ENCODE data around the gene USP28. TPM values are rescaled to one million over a fixed set of nuclear protein-coding genes. Genes with fewer than 3 reads are reported as not detected.
"Not testable (repeated sequence)": the region's sequence is repeated elsewhere in the genome, so short reads cannot be mapped to it uniquely, and the experiment has no call there.

Gene USP28
- polyA plus RNA-seq, 1 donor, result 99.1 TPM

DNA sequence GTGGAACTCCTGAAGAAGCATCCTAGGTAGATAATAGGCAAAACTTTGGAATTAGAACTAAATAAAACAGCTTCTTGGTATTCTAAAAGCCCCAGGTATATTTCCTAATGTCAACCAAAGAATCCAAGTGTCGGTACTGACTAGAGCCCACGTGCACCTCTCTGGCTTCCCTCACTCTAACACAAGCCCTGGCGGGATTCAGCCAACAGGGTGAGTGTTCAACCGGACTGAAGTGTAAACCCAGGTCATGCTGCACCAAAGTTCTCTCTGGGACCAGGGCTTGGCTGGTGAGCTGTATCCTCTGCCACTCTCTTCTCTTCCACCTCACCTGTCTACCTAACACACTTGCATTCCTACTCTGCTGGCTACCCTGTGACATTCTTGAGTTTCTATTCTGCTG is 40.1 kb downstream of the USP28 start:
- no peak for DNase-seq (ENCODE audit: low read depth)

DNA sequence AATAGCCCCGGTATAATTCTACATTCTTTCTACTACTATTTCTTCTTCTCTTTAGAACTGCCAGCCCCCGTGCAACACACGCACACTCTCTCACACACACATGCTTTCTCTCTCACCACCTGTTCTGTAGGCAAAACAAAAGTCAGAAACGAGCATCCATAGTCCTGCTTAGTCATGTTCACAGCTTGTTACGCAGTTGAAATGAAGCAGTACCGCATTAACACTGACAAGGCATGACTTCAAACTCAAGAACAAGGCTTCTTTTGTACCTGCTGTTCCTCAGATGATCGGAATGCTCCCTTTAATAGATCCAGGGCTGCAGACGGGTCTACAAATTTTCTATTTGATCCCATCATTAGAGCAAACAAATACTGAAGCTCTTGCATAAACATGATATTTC is 42.2 kb downstream of the USP28 start:
- DNase-seq (ENCODE audit: low read depth), result no peak

DNA sequence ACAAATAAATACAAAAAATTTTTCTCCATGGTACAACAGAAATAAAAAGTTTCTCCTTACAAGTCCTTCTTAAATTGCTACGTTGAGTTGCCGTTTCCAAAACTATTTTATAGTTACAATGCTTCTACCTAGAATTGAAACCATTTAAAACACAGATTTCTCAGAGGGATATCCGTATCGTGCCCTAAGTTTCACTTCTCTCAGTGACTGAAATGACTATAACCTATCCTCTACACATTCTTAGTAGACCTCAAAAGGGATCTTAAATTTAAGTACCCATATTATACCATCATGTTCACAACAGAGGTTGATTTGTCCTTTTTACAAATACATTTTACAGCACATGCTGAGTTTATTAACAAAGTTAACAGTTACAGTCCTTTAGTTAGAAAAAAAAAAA is 44.1 kb downstream of the USP28 start:
- DNase-seq (ENCODE audit: low read depth), result no peak

DNA sequence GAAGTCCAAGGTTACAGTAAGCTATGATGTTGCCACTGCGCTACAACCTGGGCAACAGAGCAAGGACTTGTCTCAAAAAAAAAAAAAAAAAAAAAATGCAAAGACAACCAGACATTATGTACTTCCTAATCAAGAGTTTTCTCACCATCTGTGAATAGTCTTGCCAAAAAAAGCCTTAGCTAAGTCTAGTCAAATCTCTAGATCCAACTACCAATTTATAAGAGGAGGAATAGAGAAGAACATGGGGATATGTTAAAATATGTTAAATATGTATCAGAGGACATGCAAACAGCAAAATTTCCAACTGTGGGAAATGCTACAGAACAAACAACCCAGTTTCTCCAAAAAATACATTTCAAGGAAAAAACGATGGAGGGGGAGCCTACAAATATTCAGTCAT is 45.6 kb downstream of the USP28 start:
- DNase-seq (ENCODE audit: low read depth), result no peak

DNA sequence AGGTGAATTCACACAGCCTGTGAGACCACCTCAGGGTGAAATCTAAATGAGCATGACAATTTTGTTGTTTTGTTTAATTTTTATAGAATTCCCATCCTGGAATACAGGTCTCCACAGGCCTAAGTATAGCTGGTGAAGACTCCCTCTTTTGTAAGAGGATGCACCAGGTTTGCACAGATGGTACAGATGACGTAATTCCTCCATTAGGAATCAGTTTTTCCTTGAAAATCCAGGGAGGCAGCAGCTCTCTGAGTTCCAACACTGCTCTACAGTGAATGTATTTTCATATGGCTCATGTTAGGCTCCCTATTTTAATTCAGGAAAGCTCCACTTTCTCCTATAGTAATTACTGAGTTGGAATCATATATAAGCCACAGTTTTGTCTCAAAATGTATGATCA is 47.2 kb downstream of the USP28 start:
- DNase-seq (ENCODE audit: low read depth), result no peak

DNA sequence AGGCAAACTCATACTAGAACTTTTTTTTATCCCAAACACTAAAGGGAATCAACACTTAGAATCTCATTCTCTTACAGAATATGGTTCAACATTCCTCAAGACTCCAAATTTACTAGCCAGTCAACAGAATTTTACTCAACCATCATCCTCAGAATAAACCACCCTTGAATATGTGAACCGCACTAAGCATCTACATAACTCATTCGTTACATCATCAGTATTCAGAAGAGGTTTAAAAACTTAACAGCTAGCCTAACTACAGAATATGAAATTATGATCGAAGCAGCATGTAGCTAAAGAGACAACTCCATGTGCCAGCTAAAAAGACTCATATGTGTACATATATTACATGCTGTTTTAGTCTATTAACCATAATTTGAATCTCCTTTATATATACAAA is 47.9 kb downstream of the USP28 start:
- no peak for DNase-seq (ENCODE audit: low read depth)

DNA sequence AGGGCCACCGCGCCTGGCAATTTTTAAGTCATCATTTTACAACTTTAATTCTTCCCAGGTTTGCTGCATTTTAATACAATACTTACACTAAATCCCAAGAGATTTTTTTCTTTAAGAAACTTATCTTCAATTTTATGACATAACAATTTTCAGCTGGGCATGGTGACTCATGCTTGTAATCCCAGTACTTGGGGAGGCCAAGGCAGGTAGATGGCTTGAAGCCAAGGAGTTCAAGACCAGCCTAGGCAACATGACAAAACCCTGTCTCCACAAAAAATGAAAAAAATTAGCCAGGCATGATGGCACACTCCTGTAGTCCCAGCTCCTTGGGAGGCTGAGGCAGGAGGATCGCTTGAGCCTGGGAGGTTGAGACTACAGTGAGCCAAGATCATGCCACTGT is 56.9 kb downstream of the USP28 start:
- DNase-seq (ENCODE audit: low read depth), result no peak

DNA sequence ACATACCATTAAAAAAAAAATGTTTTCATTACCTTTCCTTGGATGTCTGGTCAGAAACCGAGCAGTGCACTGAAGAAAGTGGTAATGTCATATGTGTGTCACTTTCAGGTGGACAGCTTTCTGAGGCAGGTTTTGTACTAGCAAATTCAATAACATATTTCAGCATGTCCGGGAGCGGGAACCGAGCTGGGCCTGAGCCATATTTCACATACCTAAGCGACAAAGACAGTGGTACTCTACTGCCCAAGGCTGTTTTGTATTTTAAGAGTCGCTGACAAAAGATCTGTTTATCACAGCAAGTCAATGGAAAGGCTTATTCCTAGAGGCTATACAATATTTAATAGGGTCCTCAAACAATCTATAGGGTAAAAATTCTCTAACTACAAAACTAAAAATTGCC is 57.7 kb downstream of the USP28 start:
- no peak for DNase-seq (ENCODE audit: low read depth)

DNA sequence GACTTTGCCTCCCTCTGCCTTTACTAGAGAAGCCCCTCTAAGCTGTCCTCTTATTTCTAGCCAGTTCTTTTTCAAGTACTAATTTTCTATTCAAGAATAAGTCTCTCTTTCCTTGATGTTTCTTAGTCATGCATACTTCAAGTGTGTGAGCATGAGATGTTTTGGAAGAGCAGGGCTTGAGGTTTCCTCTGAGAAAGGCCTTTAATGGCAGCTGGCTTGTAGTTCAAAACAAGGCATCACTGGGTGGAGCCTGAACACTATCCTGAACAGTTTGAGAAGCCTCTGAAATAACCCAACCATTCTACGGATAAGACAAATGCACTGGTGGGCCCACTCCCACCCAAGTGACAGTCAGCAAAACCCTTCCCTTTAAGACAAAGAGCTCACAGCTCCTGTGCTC is 58.2 kb downstream of the USP28 start:
- DNase-seq (ENCODE audit: low read depth), result no peak

DNA sequence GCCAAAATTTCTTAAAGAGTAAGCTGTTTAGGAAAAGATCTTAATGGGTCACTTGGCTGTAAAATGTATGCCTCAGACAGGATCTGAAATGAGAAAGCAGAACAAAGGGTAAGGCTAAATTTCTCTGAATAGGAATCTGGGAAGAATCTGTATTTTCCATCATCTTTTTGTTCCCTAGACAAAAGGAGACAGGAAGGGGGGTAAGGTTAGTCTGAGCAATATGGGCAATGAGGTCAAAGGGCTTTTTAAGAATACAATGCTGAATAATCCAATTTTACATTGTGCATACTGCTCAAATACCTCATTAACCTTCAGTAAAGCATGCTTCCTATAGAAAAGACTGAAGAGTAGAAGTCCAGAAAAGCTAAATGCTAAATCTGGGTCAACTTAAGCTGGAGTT is 61.2 kb downstream of the USP28 start:
- no peak for DNase-seq (ENCODE audit: low read depth)

DNA sequence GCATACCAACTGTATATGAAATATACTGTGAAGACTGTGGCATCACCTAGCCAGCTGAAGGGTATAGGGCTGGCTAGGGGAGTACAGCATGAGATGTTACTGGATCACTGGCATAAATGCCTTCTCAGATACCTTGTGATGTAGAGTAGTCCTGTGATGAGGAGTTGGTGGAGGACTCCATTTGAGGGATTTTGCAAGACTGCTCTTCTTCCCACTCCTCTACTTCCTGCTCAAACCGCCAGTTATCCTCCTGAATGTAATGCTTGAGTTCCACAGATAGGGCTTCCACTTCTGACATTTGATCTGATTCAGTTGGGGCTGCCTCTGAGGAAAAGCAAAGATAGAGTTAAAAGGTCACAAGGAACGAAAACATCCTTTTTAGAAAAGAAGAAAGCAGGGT is 66.4 kb downstream of the USP28 start:
- DNase-seq (ENCODE audit: low read depth), result no peak

DNA sequence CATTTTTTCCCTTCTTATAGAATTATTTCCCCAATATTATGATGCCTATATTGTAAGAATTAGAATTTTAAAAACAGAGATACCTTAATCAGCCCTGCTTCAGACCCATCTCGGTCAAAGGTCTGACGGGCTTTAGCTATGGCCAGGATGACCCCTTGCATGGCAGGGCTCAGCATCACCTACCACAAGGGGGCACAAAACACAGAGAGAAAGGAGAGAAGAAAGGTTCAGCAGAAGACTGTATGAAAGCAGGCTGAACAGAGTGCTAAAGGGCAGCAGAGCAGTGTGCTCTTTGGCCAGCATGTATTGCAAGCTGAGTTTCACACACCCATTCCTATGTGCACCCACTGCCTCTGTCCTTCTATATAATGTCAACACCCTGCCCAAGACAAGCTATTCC is 69.0 kb downstream of the USP28 start:
- DNase-seq (ENCODE audit: low read depth), result no peak

DNA sequence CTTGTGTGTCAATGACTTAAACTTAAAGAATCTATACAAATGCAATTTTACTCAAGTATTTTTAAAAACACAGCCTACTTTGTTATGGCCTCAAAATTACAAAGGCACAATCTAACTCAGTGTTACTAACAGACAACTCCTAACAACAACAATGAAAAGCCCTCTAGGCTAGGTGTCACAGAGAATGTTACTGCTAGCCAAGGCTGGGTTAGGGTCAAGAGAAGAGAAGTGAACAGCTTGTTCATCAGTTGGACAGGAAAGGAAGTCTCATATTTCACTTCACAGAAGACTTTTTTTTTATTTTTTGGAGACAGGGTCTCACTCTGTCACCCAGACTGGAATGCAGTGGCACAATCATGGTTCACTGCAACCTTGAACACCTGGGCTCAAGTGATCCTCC is 69.7 kb downstream of the USP28 start:
- DNase-seq (ENCODE audit: low read depth), result no peak

DNA sequence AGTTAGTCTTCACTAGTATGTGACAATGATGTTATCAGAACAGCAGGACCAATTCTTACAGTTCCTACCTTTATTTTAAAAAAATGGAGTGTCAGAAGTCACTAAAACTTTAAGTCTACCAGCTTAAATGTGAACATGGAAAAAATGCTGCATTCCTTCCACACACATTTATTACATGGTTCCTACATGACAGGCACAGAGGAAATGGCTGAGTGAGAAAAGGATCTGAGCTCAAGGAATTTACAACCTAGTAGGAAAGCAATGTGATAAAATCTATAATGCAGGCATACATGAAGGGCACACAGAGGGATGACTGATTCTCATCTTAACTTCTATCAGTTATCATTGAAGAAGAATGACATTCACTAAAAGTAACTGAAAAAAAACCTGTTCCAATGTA is 72.8 kb downstream of the USP28 start:
- no peak for DNase-seq (ENCODE audit: low read depth)

DNA sequence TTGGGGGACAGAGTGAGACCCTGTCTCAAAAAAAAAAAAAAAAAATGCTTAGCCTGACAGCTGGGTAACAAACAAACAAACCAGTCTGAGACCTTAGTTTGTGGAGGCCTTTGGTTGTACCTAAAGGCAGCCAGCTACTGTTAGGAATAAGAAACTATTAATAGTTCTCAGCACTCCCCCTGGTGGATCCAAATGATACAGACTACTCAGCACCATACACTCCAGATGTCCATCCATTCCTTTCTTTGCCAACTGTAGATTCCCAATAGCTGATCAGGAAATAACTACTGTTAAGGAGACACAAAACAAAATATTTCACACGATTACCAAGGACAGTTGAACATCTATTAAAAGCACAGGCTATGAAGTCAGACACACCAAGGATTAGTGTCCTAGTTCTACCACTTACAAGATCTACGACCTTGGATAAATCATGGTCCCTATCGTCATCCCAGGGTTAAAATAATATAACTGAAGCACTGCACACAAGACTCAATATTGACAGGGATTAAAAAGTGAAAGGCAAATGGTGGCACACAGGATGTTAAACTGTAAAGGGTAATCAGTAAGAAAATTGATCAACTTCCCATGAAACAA is 78.6 kb downstream of the USP28 start:
- DNase-seq (ENCODE audit: low read depth), result peak; percentile 8

DNA sequence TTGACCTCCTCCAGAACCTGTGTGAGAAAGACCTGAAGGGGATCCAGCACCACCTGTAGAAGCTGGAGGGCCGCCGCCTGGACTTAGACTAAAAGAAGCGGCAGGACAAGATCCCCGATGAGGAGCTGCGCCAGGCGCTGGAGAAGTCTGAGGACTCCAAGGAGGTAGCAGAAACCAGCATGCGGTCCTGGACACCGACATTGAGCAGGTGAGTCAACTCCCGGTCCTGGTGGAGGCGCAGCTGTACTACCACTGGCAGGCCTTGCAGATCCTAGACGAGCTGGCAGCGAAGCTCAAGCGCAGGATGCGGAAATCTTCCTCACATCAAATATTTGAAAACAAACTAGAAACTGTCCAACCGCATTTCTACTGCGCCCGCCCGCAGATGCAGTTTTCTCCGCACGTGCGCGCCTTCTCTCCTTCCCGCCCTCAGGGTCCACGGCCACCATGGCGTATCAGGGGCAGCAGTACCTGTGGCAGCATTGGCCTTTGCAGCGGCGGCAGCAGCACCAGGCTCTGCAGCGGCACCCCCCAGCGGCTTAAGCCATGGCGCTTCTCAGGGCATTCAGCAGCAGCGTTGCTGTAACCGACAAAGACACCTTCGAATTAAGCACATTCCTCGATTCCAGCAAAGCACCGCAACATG is 85.6 kb downstream of the USP28 start:
- no peak for DNase-seq (ENCODE audit: low read depth)

DNA sequence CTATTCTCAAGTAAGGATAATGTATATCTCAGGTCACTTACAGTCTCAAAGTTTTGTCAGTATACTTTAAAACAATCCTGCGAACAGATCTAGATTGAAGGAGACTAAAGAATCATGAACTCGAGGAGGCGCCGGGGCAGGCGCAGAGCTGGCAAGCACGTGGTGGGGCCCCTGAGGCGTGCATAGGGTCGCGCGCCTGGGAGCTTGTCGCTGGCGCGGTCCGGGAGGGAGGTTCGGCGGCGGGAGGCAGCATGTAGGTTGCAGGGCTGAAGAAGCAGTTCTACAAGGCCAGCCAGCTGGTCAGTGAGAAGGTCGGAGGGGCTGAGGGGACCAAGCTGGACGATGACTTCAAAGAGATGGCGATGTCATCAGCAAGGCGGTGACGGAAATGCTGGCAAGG is 86.4 kb downstream of the USP28 start:
- DNase-seq (ENCODE audit: low read depth), result not testable (repeated sequence)

DNA sequence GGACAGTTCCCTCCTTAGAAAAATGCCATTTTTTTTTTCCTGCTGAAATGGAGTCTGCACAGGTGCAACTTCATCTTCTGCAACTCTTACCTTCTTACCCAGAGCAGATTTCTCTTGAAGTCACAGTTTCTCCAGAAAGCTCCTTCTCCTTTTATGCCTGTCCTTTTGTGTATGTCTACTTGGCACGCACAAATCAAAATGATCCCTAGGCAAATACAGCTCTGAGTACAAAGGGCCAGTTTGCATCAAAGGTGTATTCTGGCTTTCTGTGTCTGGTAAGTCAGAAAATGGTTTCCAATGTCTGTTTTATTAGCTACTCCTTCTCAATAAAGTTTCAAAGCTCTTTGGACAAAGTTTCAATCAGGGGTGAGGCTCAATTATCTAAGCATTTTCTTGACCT is 93.2 kb downstream of the USP28 start:
- DNase-seq (ENCODE audit: low read depth), result no peak

DNA sequence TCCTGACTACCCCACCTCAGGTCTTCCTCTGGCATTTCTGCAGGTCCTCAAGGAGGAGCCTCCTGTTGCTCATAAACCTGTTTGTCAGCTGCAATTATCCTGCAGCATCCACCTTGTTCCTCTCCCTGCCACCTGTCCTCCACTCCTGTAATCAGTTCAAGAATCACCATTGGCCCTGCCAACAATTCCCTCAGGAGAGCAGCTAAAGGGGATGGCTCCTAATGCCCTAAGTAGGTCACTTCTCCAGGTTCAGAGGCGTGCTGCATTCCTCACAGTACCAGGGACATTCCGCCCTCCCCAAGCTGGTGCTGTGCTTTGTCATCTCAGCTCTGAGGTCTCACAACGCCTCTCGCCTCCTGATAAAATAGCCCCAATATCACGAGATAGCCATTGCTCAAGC is 93.7 kb downstream of the USP28 start:
- DNase-seq (ENCODE audit: low read depth), result no peak

DNA sequence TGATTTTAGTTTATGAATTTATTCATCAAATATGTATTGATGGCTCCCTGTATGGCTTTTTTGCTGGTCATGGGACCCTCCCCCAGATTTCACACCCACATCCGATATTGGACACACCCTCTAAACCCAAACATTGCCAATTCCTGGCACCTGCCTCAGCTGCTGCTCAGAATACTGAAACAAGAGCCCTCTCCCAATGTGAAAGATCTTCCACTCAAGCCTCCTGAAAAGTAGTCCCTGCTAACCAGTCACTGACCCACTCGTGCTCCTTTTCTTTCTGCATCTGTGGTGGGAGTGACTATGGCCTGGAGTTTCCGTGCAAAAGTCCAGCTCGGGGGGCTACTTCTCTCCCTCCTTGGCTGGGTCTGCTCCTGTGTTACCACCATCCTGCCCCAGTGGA is 95.9 kb downstream of the USP28 start, which contains the start of gene CLDN25:
CLDN25 (plus strand) TSS at position 301 of the 400 bp plus-strand sequence; CDS start at position 301, 0 bp downstream.
- no peak for DNase-seq (ENCODE audit: low read depth)

DNA sequence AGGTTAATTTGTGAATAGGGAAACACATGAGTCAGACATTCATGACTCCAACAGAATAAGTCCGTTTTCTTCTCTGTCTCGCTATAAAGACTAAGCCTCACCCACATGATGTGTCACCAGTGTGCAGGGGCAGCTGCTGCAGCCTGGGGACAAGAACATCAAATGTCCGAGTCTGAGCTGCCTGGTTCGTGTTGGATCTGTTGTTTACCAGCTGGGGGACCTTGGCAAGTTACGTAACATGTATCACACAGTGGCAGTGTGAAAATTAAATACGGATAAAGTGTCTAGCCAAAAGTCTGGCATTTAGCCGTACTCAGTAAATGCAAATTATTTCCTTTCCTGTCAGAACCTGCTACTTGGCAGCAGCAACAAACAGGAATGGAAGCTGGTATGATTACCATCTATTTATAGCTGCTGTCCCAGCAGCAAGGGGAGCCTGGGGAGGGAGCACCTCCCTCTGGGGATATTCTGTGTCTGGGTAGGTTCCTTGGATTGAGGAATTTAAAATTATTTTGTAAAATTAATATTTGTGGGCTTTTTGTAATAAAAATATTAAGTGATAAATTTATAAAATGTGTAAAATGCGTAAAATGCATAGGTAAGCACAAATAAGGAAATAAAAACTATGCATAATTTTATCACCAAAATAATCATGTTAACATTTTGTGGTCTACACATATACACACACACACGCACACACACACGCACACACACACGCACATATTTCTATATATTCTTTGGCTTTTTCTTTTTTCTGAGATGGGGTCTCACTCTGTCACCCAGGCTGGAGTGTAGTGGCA is 97.1 kb downstream of the USP28 start:
- DNase-seq (ENCODE audit: low read depth), result no peak

DNA sequence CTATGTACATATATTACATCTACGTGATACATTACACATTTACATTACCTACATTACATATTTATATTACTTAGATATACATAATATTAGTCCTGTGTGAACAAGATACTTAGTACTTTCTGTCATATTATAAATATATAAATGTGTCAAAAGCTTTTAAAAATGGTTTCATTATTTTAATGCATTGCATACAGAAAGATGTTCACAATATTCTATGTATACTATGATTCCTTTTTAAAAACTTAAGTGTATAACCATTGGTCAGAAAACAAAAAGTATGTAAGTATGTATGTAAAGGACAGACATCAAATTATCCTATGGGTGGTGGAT is 101.2 kb downstream of the USP28 start:
- DNase-seq (ENCODE audit: low read depth), result no peak

Data from forelimb muscle (tissue), 1 donor.